HFFc6 (cell line): ENCODE data around the gene AGA. TPM values are rescaled to one million over a fixed set of nuclear protein-coding genes. Genes with fewer than 3 reads are reported as not detected.
A peak's percentile ranks its signal among the peaks of the same experiment; 100 is the strongest.

ENCODE experiments used
- DNase-seq: peaks from one replicate; pipeline ENCODE4 v3.0.0-alpha.2; 2018
- H3K27ac Mint-ChIP-seq: 2 replicates; pipeline ENCODE4 v1.8.0; 2020; ENCODE audit warnings: mild to moderate bottlenecking, mixed read lengths
- H3K27me3 Mint-ChIP-seq: 2 replicates; pipeline ENCODE4 v1.8.0; 2021; ENCODE audit warnings: mild to moderate bottlenecking, moderate library complexity, mixed read lengths; ENCODE audit not compliant: insufficient read depth
- H3K36me3 Mint-ChIP-seq: 2 replicates; pipeline ENCODE4 v1.8.0; 2021; ENCODE audit warnings: low read depth, mixed read lengths
- H3K4me1 Mint-ChIP-seq: 2 replicates; pipeline ENCODE4 v1.8.0; 2020; ENCODE audit warnings: low read depth, mixed read lengths
- H3K4me3 Mint-ChIP-seq: 2 replicates; pipeline ENCODE4 v1.8.0; 2020; ENCODE audit warnings: mild to moderate bottlenecking, moderate library complexity, mixed read lengths
- H3K9me3 Mint-ChIP-seq: 2 replicates; pipeline ENCODE4 v1.8.0; 2020; ENCODE audit warnings: mild to moderate bottlenecking, mixed read lengths
- total RNA-seq, 6 experiments: library from RNA; stranded (reverse); fragmentation: NEBNext Ultra II Directional; extraction: Animal tissue kit (Norgen Biotek cat#: 25700); gene quantifications; 2 replicates in 1 of 6; 3 replicates in 5 of 6; pipeline ENCODE4 v1.2.3, GENCODE V29; 2021
- TF ChIP-seq, protein P1 (sequence below): fragments of 200-600 bp; sonication (generic); IDR thresholded peaks from 2 replicates; pipeline ENCODE4 v1.5.0; 2021; ENCODE audit warnings: antibody characterized with exemption, mild to moderate bottlenecking

Gene AGA
- total RNA-seq, 6 experiments from 2014 or later, result 41.5 to 53.7 (median 47.4) TPM

GRCh38 chr4:177441061-177441802 is 1.0 kb downstream of the AGA start:
- peak overlapping the region; percentile 92 for H3K4me3 Mint-ChIP-seq
- TF ChIP-seq, protein P1, sequence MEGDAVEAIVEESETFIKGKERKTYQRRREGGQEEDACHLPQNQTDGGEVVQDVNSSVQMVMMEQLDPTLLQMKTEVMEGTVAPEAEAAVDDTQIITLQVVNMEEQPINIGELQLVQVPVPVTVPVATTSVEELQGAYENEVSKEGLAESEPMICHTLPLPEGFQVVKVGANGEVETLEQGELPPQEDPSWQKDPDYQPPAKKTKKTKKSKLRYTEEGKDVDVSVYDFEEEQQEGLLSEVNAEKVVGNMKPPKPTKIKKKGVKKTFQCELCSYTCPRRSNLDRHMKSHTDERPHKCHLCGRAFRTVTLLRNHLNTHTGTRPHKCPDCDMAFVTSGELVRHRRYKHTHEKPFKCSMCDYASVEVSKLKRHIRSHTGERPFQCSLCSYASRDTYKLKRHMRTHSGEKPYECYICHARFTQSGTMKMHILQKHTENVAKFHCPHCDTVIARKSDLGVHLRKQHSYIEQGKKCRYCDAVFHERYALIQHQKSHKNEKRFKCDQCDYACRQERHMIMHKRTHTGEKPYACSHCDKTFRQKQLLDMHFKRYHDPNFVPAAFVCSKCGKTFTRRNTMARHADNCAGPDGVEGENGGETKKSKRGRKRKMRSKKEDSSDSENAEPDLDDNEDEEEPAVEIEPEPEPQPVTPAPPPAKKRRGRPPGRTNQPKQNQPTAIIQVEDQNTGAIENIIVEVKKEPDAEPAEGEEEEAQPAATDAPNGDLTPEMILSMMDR, result no peak; the same call in 1 of the 2 replicates
- H3K4me1 Mint-ChIP-seq, result peaks cover 58% of the 10 kb centered on the region
- peaks cover 4% of the 10 kb centered on the region; the same call in 1 of the 2 replicates for H3K9me3 Mint-ChIP-seq
- no peak for DNase-seq
- H3K36me3 Mint-ChIP-seq, result peaks cover 46% of the 10 kb centered on the region
- peak overlapping the region; percentile 91 for H3K27ac Mint-ChIP-seq
- H3K27me3 Mint-ChIP-seq, result no peaks in the 10 kb centered on the region

DNA sequence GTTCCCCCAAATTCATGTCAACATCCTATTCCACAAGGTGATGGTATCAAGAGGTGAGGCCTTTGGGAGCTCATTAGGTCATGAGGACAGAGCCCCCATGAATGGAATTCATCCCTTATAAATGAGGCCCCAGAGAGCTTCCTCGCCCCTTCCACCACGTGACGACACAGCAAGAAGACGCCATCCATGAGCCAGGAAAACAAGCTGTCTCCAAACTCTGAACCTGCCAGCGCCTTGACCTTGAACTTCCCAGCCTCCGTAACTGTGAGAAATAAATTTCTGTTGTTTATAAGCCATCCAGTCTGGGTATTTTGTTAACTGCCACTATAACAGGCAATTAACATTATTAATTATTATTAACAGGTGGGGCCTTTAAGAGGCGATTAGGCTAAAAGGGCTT is 5.8 kb downstream of the AGA start:
- H3K9me3 Mint-ChIP-seq, result no peaks in the 10 kb centered on the region
- no peak overlapping the region for H3K27ac Mint-ChIP-seq
- DNase-seq, result no peak
- TF ChIP-seq, protein P1, result no peak
- H3K4me3 Mint-ChIP-seq, result no peak overlapping the region
- H3K4me1 Mint-ChIP-seq, result peaks cover 20% of the 10 kb centered on the region
- H3K36me3 Mint-ChIP-seq, result peaks cover 52% of the 10 kb centered on the region
- H3K27me3 Mint-ChIP-seq, result no peaks in the 10 kb centered on the region

DNA sequence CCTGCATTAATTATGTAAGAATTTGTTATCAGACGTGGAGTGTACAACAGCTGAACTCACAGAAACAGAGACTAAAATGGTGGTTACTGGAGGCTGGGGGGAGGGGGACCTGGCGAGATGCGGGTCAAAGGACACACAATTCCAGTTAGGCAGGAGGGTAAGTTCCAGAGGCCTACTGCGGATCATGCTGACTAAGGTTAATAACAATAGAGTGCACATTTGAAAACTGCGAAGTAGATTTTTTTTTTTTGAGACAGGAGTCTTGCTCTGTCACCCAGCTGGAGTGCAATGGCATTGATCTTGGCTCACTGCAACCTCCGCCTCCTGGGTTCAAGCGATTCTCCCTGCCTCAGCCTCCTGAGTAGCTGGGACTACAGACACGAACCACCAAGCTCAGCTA is 7.6 kb downstream of the AGA start:
- Mint-ChIP-seq H3K4me3 (no peak overlapping the region), H3K27ac (no peak overlapping the region), H3K9me3 (no peaks in the 10 kb centered on the region), H3K36me3 (peaks cover 51% of the 10 kb centered on the region), H3K27me3 (no peaks in the 10 kb centered on the region), H3K4me1 (peaks cover 2% of the 10 kb centered on the region; the same call in 1 of the 2 replicates)
- no peak for DNase-seq
- TF ChIP-seq, protein P1, result no peak

- no peak overlapping the region for H3K4me3 Mint-ChIP-seq
- peaks cover 11% of the 10 kb centered on the region for H3K36me3 Mint-ChIP-seq
- TF ChIP-seq, protein P1, result no peak
- peaks cover 25% of the 10 kb centered on the region for H3K4me1 Mint-ChIP-seq
- H3K27me3 Mint-ChIP-seq, result no peaks in the 10 kb centered on the region
- DNase-seq, result peak; percentile 50
- peak overlapping the region; percentile 82 for H3K27ac Mint-ChIP-seq
- no peaks in the 10 kb centered on the region for H3K9me3 Mint-ChIP-seq
Observed at GRCh38 chr4:177427192-177427591, 15.0 kb downstream of the AGA start.

- TF ChIP-seq, protein P1, result no peak
- no peak overlapping the region for H3K27ac Mint-ChIP-seq
- no peak overlapping the region for H3K4me3 Mint-ChIP-seq
- no peaks in the 10 kb centered on the region; the same call in 1 of the 2 replicates for H3K27me3 Mint-ChIP-seq
- no peak for DNase-seq
- H3K9me3 Mint-ChIP-seq, result no peaks in the 10 kb centered on the region
- peaks cover 10% of the 10 kb centered on the region; the same call in 1 of the 2 replicates for H3K36me3 Mint-ChIP-seq
- peaks cover 13% of the 10 kb centered on the region for H3K4me1 Mint-ChIP-seq
Observed at GRCh38 chr4:177419434-177419833, 22.8 kb downstream of the AGA start.
